ENCODE results near the gene ATG12. TPM values are rescaled to one million over a fixed set of nuclear protein-coding genes. Genes with fewer than 3 reads are reported as not detected.
"Not testable (repeated sequence)": the region's sequence is repeated elsewhere in the genome, so short reads cannot be mapped to it uniquely, and the experiment has no call there.

Gene ATG12
- polyA plus RNA-seq, 3 donors, result 47.2 to 53.1 (median 52.6) TPM

- DNase-seq (ENCODE audit: low read depth in 3 of 3, low spot score in 2 of 3), result no peak
These were observed 30.6 kb downstream of the ATG12 start for GRCh38 chr5:115810761-115811160.

GRCh38 chr5:115809946-115810345, 31.4 kb downstream of the ATG12 start:
- DNase-seq (ENCODE audit: low read depth in 3 of 3, low spot score in 2 of 3), result no peak

GRCh38 chr5:115808066-115808465, 33.3 kb downstream of the ATG12 start:
- DNase-seq (ENCODE audit: low read depth in 3 of 3, low spot score in 2 of 3), result not testable (repeated sequence)

- no peak for DNase-seq (ENCODE audit: low read depth in 3 of 3, low spot score in 2 of 3)
These were observed 33.7 kb downstream of the ATG12 start for GRCh38 chr5:115807654-115808052.

GRCh38 chr5:115806986-115807653, 34.2 kb downstream of the ATG12 start:
- no peak for DNase-seq (ENCODE audit: low read depth in 3 of 3, low spot score in 2 of 3)

GRCh38 chr5:115801984-115802383, 39.4 kb downstream of the ATG12 start:
- DNase-seq (ENCODE audit: low read depth in 3 of 3, low spot score in 2 of 3), result no peak

GRCh38 chr5:115801152-115801551, 40.2 kb downstream of the ATG12 start:
- no peak for DNase-seq (ENCODE audit: low read depth in 3 of 3, low spot score in 2 of 3)

GRCh38 chr5:115800108-115800507, 41.3 kb downstream of the ATG12 start:
- no peak for DNase-seq (ENCODE audit: low read depth in 3 of 3, low spot score in 2 of 3)

- no peak for DNase-seq (ENCODE audit: low read depth in 3 of 3, low spot score in 2 of 3)
These were observed 43.1 kb downstream of the ATG12 start for GRCh38 chr5:115798252-115798651.

- DNase-seq (ENCODE audit: low read depth in 3 of 3, low spot score in 2 of 3), result no peak
These were observed 44.7 kb downstream of the ATG12 start for GRCh38 chr5:115796656-115797055.

GRCh38 chr5:115795700-115796099, 45.7 kb downstream of the ATG12 start:
- DNase-seq (ENCODE audit: low read depth in 3 of 3, low spot score in 2 of 3), result no peak

- no peak for DNase-seq (ENCODE audit: low read depth in 3 of 3, low spot score in 2 of 3)
These were observed 52.9 kb downstream of the ATG12 start for GRCh38 chr5:115788440-115788839.

- DNase-seq (ENCODE audit: low read depth in 3 of 3, low spot score in 2 of 3), result no peak
These were observed 53.9 kb downstream of the ATG12 start for GRCh38 chr5:115787426-115787825.

GRCh38 chr5:115785381-115786065, 55.8 kb downstream of the ATG12 start:
- no peak for DNase-seq (ENCODE audit: low read depth in 3 of 3, low spot score in 2 of 3)

- DNase-seq (ENCODE audit: low read depth in 3 of 3, low spot score in 2 of 3), result no peak
These were observed 62.9 kb downstream of the ATG12 start for GRCh38 chr5:115778417-115778816.

Other genes with a start within 250 kb of the ATG12 start
- gene TICAM2, start 239.1 kb downstream of the ATG12 start, polyA plus RNA-seq (ENCODE audit: insufficient read length in 3 of 3), result 1 to 10 TPM; 1.9 to 3.3 (median 3.2) TPM
- gene TMED7, start 215.5 kb downstream of the ATG12 start, polyA plus RNA-seq (ENCODE audit: insufficient read length in 3 of 3), result 100 to 1,000 TPM; 103 to 106 (median 103) TPM
- gene CDO1, start 24.9 kb downstream of the ATG12 start, polyA plus RNA-seq (ENCODE audit: insufficient read length in 3 of 3), result 10 to 100 TPM; 17.8 to 31.0 (median 30.0) TPM
- gene AP3S1, start 370 bp upstream of the ATG12 start, polyA plus RNA-seq (ENCODE audit: insufficient read length in 3 of 3), result 100 to 1,000 TPM; 119 to 139 (median 138) TPM
- under 1 TPM; 0.58 to 0.71 (median 0.62) TPM for gene LVRN, start 120.9 kb upstream of the ATG12 start, polyA plus RNA-seq (ENCODE audit: insufficient read length in 3 of 3)
- gene ARL14EPL, start 190.9 kb upstream of the ATG12 start, polyA plus RNA-seq (ENCODE audit: insufficient read length in 3 of 3), result not detected
- gene COMMD10, start 243.5 kb upstream of the ATG12 start, polyA plus RNA-seq (ENCODE audit: insufficient read length in 3 of 3), result 10 to 100 TPM; 61.2 to 68.7 (median 62.5) TPM